HL-60 (cell line): ENCODE results near the gene LHX2.

ENCODE experiments used
- DNase-seq, 2 experiments: peaks; one replicate each; pipeline ENCODE4 v3.0.0-alpha.2; 2010 to 2020; ENCODE audit warnings: low read depth in 1 of 2, low spot score in 1 of 2
- H3K27ac ChIP-seq: fragments of 250-450 bp; sonication (Bioruptor Pico); replicated peaks from 2 replicates; pipeline ENCODE4 v1.5.1; 2020; ENCODE audit warnings: mild to moderate bottlenecking, moderate library complexity
- H3K27me3 ChIP-seq: fragments of 250-450 bp; sonication (Bioruptor Pico); 2 replicates; pipeline ENCODE4 v1.5.1; 2021; ENCODE audit warnings: mild to moderate bottlenecking, moderate library complexity; ENCODE audit not compliant: insufficient read depth, poor library complexity, severe bottlenecking
- H3K4me3 ChIP-seq: replicated peaks from 2 replicates; pipeline ENCODE4 v1.5.1; 2011; ENCODE audit warnings: mild to moderate bottlenecking, control low read depth, low read length; ENCODE audit not compliant: insufficient read depth
- GABPA ChIP-seq: IDR thresholded peaks from 2 replicates; pipeline ENCODE4 v1.6.1; 2012; ENCODE audit warnings: low read depth
- POLR2AphosphoS5 ChIP-seq: IDR thresholded peaks from 2 replicates; pipeline ENCODE4 v1.6.1; 2012; ENCODE audit warnings: low read depth
- SPI1 ChIP-seq: IDR thresholded peaks from 2 replicates; pipeline ENCODE4 v1.6.1; 2012; ENCODE audit warnings: low read depth, mild to moderate bottlenecking, borderline replicate concordance
- TF ChIP-seq, protein P1 (sequence below): IDR thresholded peaks from 2 replicates; pipeline ENCODE4 v1.6.1; 2012; ENCODE audit warnings: low read depth; ENCODE audit not compliant: insufficient replicate concordance
- TF ChIP-seq, protein P2 (sequence below): IDR thresholded peaks from one replicate; pipeline ENCODE4 v1.5.1; 2011; ENCODE audit warnings: low read length, control low read depth, inconsistent platforms; ENCODE audit not compliant: insufficient read depth

The LHX2 gene

GRCh38 chr9:124038239-124038638 lies 26.7 kb downstream of the LHX2 start:
- Histone ChIP-seq H3K4me3 (no peak overlapping the region), H3K27ac (no peak overlapping the region), H3K27me3 (no peaks in the 10 kb centered on the region)
- no peak for DNase-seq
- no peak for TF ChIP-seq POLR2AphosphoS5
- no peak for TF ChIP-seq SPI1
- TF ChIP-seq, protein P1, sequence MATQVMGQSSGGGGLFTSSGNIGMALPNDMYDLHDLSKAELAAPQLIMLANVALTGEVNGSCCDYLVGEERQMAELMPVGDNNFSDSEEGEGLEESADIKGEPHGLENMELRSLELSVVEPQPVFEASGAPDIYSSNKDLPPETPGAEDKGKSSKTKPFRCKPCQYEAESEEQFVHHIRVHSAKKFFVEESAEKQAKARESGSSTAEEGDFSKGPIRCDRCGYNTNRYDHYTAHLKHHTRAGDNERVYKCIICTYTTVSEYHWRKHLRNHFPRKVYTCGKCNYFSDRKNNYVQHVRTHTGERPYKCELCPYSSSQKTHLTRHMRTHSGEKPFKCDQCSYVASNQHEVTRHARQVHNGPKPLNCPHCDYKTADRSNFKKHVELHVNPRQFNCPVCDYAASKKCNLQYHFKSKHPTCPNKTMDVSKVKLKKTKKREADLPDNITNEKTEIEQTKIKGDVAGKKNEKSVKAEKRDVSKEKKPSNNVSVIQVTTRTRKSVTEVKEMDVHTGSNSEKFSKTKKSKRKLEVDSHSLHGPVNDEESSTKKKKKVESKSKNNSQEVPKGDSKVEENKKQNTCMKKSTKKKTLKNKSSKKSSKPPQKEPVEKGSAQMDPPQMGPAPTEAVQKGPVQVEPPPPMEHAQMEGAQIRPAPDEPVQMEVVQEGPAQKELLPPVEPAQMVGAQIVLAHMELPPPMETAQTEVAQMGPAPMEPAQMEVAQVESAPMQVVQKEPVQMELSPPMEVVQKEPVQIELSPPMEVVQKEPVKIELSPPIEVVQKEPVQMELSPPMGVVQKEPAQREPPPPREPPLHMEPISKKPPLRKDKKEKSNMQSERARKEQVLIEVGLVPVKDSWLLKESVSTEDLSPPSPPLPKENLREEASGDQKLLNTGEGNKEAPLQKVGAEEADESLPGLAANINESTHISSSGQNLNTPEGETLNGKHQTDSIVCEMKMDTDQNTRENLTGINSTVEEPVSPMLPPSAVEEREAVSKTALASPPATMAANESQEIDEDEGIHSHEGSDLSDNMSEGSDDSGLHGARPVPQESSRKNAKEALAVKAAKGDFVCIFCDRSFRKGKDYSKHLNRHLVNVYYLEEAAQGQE, result no peak
- TF ChIP-seq, protein P2, sequence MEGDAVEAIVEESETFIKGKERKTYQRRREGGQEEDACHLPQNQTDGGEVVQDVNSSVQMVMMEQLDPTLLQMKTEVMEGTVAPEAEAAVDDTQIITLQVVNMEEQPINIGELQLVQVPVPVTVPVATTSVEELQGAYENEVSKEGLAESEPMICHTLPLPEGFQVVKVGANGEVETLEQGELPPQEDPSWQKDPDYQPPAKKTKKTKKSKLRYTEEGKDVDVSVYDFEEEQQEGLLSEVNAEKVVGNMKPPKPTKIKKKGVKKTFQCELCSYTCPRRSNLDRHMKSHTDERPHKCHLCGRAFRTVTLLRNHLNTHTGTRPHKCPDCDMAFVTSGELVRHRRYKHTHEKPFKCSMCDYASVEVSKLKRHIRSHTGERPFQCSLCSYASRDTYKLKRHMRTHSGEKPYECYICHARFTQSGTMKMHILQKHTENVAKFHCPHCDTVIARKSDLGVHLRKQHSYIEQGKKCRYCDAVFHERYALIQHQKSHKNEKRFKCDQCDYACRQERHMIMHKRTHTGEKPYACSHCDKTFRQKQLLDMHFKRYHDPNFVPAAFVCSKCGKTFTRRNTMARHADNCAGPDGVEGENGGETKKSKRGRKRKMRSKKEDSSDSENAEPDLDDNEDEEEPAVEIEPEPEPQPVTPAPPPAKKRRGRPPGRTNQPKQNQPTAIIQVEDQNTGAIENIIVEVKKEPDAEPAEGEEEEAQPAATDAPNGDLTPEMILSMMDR, result no peak
- no peak for TF ChIP-seq GABPA

- TF ChIP-seq, protein P2, result no peak
- TF ChIP-seq POLR2AphosphoS5, result no peak
- TF ChIP-seq, protein P1, result no peak
- TF ChIP-seq SPI1, result no peak
- no peak for TF ChIP-seq GABPA
Measured at GRCh38 chr9:124038790-124039633, 27.4 kb downstream of the LHX2 start.

GRCh38 chr9:124040186-124040931 lies 28.8 kb downstream of the LHX2 start:
- Histone ChIP-seq H3K27me3 (peaks cover 6% of the 10 kb centered on the region), H3K27ac (no peak overlapping the region), H3K4me3 (peak overlapping the region; percentile 45)
- no peak for DNase-seq
- no peak for TF ChIP-seq SPI1
- TF ChIP-seq, protein P2, result no peak
- TF ChIP-seq POLR2AphosphoS5, result no peak
- TF ChIP-seq, protein P1, result no peak
- no peak for TF ChIP-seq GABPA

More at GRCh38 chr9:124038790-124039633, 27.4 kb downstream of the LHX2 start:
- Histone ChIP-seq H3K4me3 (no peak overlapping the region), H3K27ac (no peak overlapping the region), H3K27me3 (no peaks in the 10 kb centered on the region)
- DNase-seq, result no peak
